ENCODE measurements around the gene LGALS7. TPM values are rescaled to one million over a fixed set of nuclear protein-coding genes. Genes with fewer than 3 reads are reported as not detected.

The LGALS7 gene
- total and polyA plus RNA-seq, 2 of the 13 experiments (the other 11 are each of a cell fraction or from before 2014, with no cell fraction given), result 0.73 TPM; not detected in 1

- H3K4me1 ChIP-seq (ENCODE audit: insufficient read depth, low read length), result peaks cover 28% of the 10 kb centered on the region
- no peaks in the 10 kb centered on the region for H3K79me2 ChIP-seq (ENCODE audit: insufficient read depth, low read length)
- no peak overlapping the region for H3K4me2 ChIP-seq (ENCODE audit: low read depth, low read length)
- FAIRE-seq (no peak), DNase-seq (ENCODE audit: low spot score) (no peak), ATAC-seq (no peak)
- H3K27ac ChIP-seq (ENCODE audit: extremely low read length, insufficient read depth, low read length), result no peak overlapping the region
- intact Hi-C loops (cut with micrococcal nuclease; ENCODE audit: unreplicated experiment) (no loop called here), in situ Hi-C loops (cut with HindIII; ENCODE audit: extremely low pct_ligation_motif_present, low pct_unique_long_range_greater_than_20kb) (loop anchor here (25.0 kb wide), 1 partner anchor 187 kb away; the partner anchor contains the start of gene CCER2)
- no peak overlapping the region for H3K9ac ChIP-seq (ENCODE audit: insufficient read depth, low read depth, low read length)
- BruUV-seq (replicated peaks), result no TSS peak
- 96% methylated on average over 11 of the region's 21 CpGs for WGBS (ENCODE audit: low lambda C conversion rate)
- H3K4me3 ChIP-seq (replicated peaks in 1 of 3; ENCODE audit: insufficient read depth in 1 of 3, low read depth in 2 of 3, low read length in 3 of 3), result no peak overlapping the region
- TF ChIP-seq ZMYM4 (CRISPR knock-in tag; IDR thresholded peaks at IDR 0.05) (no peak), RBM22 (optimal IDR thresholded peaks at IDR 0.05; ENCODE audit: low read length) (peak; percentile 3), ZNF607 (CRISPR knock-in tag; IDR thresholded peaks at IDR 0.05; ENCODE audit: borderline replicate concordance) (no peak), AGO2 (optimal IDR thresholded peaks at IDR 0.05; ENCODE audit: low read depth, low read length) (peak; percentile 76), E2F2 (CRISPR knock-in tag; IDR thresholded peaks at IDR 0.05; ENCODE audit: borderline replicate concordance) (no peak), ETV6 (CRISPR knock-in tag; conservative IDR thresholded peaks at IDR 0.05) (no peak)
- ChIA-PET POLR2A (interaction anchor here (1.6 kb wide), 1 partner anchor 24 kb away, joined by 4 read pairs; no protein-coding TSS in a partner anchor), CTCF (ENCODE audit: low intra/inter-chr PET ratio, low total read pairs) (no interaction called here)
- peaks cover 28 to 63% of the 10 kb centered on the region in 2 experiments for H3K36me3 ChIP-seq (replicated peaks in 1 of 2; ENCODE audit: control insufficient read depth in 1 of 2, insufficient read depth in 2 of 2, low read length in 2 of 2)
- no peaks in the 10 kb centered on the region for H3K27me3 ChIP-seq (ENCODE audit: control insufficient read depth in 1 of 2, insufficient read depth in 2 of 2, low read length in 2 of 2)
- no peaks in the 10 kb centered on the region for H4K20me1 ChIP-seq (ENCODE audit: insufficient read depth, low read length)
- H2AFZ ChIP-seq (ENCODE audit: low read length), result no peak overlapping the region
- no peaks in the 10 kb centered on the region for H3K9me3 ChIP-seq (ENCODE audit: low read length)
Observed at GRCh38 chr19:38725469-38726283, 47.6 kb downstream of the LGALS7 start.

Data from HepG2 (cell line).